Neural cell (in vitro differentiated cells): ENCODE results near the gene RPS17. TPM values are rescaled to one million over a fixed set of nuclear protein-coding genes. Genes with fewer than 3 reads are reported as not detected.
"Not testable (repeated sequence)": the region's sequence is repeated elsewhere in the genome, so short reads cannot be mapped to it uniquely, and the experiment has no call there.

Source experiments
- H2AFZ ChIP-seq: fragments of 200-600, 300-800 bp; sonication (generic), shearing (Covaris generic); 2 replicates; pipeline ENCODE4 v1.6.0; 2014; ENCODE audit warnings: low read depth, mild to moderate bottlenecking, antibody characterized with exemption, low read length, moderate library complexity
- H3F3A ChIP-seq: fragments of 200-600 bp; shearing (Covaris generic); 2 replicates; pipeline ENCODE4 v1.6.1; 2016; ENCODE audit warnings: mild to moderate bottlenecking, moderate library complexity, mixed read lengths, antibody characterized with exemption, low read length; ENCODE audit not compliant: insufficient read depth, poor library complexity, severe bottlenecking
- H3K27ac ChIP-seq: fragments of 200-600, 300-800 bp; sonication (generic), shearing (Covaris generic); 2 replicates; pipeline ENCODE4 v1.5.1; 2014; ENCODE audit warnings: mild to moderate bottlenecking, low read length, moderate library complexity
- H3K27me3 ChIP-seq: fragments of 300-800, 200-600 bp; sonication (generic), shearing (Covaris generic); 2 replicates; pipeline ENCODE4 v1.6.0; 2014; ENCODE audit warnings: mild to moderate bottlenecking, low read depth, low read length, moderate library complexity; ENCODE audit not compliant: insufficient read depth
- H3K36me3 ChIP-seq: fragments of 300-800, 200-600 bp; sonication (generic), shearing (Covaris generic); 2 replicates; pipeline ENCODE4 v1.5.1; 2014; ENCODE audit warnings: mild to moderate bottlenecking, antibody characterized with exemption, low read length, moderate library complexity; ENCODE audit not compliant: insufficient read depth
- H3K4me2 ChIP-seq: fragments of 300-800, 200-600 bp; sonication (generic), shearing (Covaris generic); 2 replicates; pipeline ENCODE4 v1.6.0; 2014; ENCODE audit warnings: mild to moderate bottlenecking, low read length
- H3K4me3 ChIP-seq: fragments of 300-800, 200-600 bp; sonication (generic), shearing (Covaris generic); 2 replicates; pipeline ENCODE4 v1.5.1; 2014; ENCODE audit warnings: mild to moderate bottlenecking, low read length, moderate library complexity
- H3K79me2 ChIP-seq: fragments of 200-600 bp; shearing (Covaris generic); replicated peaks from 2 replicates; pipeline ENCODE4 v1.6.0; 2014; ENCODE audit warnings: mild to moderate bottlenecking, low read length, moderate library complexity; ENCODE audit not compliant: insufficient read depth
- H3K9ac ChIP-seq: fragments of 300-800, 200-600 bp; sonication (generic), shearing (Covaris generic); 2 replicates; pipeline ENCODE4 v1.6.1; 2016; ENCODE audit warnings: mild to moderate bottlenecking, low read length, mixed read lengths
- H3K9me2 ChIP-seq: fragments of 200-600 bp; shearing (Covaris generic); 2 replicates; pipeline ENCODE4 v1.6.1; 2016; ENCODE audit warnings: mild to moderate bottlenecking, low read length, mixed read lengths; ENCODE audit not compliant: insufficient read depth
- H3K9me3 ChIP-seq: fragments of 200-600, 300-800 bp; sonication (generic), shearing (Covaris generic); 2 replicates; pipeline ENCODE4 v1.6.1; 2016; ENCODE audit warnings: mild to moderate bottlenecking, mixed run types, low read length, moderate library complexity, mixed read lengths
- H4K20me1 ChIP-seq: fragments of 200-600 bp; shearing (Covaris generic); 2 replicates; pipeline ENCODE4 v1.6.1; 2016; ENCODE audit warnings: mild to moderate bottlenecking, mixed run types; ENCODE audit not compliant: insufficient read depth
- EP300 ChIP-seq: fragments of 450-650 bp; conservative IDR thresholded peaks from 2 replicates; pipeline ENCODE4 v1.6.1; 2014; ENCODE audit warnings: antibody characterized with exemption, mild to moderate bottlenecking, moderate library complexity; ENCODE audit not compliant: poor library complexity, severe bottlenecking
- EZH2 ChIP-seq: fragments of 200-600, 300-800 bp; shearing (Covaris generic), sonication (generic); IDR thresholded peaks from 2 replicates; pipeline ENCODE4 v1.6.1; 2014; ENCODE audit warnings: antibody characterized with exemption, low read length, borderline replicate concordance, mild to moderate bottlenecking; ENCODE audit not compliant: insufficient read depth, poor library complexity, severe bottlenecking
- MXI1 ChIP-seq: fragments of 450-650 bp; conservative IDR thresholded peaks from 2 replicates; pipeline ENCODE4 v1.6.1; 2014; ENCODE audit warnings: antibody characterized with exemption, mild to moderate bottlenecking; ENCODE audit not compliant: poor library complexity, severe bottlenecking
- POLR2AphosphoS5 ChIP-seq: IDR thresholded peaks from 2 replicates; pipeline ENCODE4 v1.6.1; 2012
- RAD21 ChIP-seq: fragments of 450-650 bp; conservative IDR thresholded peaks from 2 replicates; pipeline ENCODE4 v1.6.1; 2014; ENCODE audit warnings: antibody characterized with exemption, mild to moderate bottlenecking, moderate library complexity
- SMC3 ChIP-seq: fragments of 450-650 bp; conservative IDR thresholded peaks from 2 replicates; pipeline ENCODE4 v1.6.1; 2014; ENCODE audit warnings: antibody characterized with exemption, mild to moderate bottlenecking, moderate library complexity; ENCODE audit not compliant: poor library complexity
- TAF1 ChIP-seq: IDR thresholded peaks from 2 replicates; pipeline ENCODE4 v1.6.1; 2012; ENCODE audit warnings: low read depth
- polyA plus RNA-seq: library from polyadenylated mRNA; depleted of rRNA; stranded (reverse); fragments of >200 nt; gene quantifications from 2 replicates; pipeline ENCODE4 v1.2.3, GENCODE V29; 2014
- TF ChIP-seq, protein P1 (sequence below): IDR thresholded peaks from 2 replicates; pipeline ENCODE4 v1.6.1; 2012; ENCODE audit warnings: borderline replicate concordance
- TF ChIP-seq, protein P2 (sequence below): fragments of 450-650 bp; IDR thresholded peaks from 2 replicates; pipeline ENCODE4 v1.5.1; 2014; ENCODE audit warnings: antibody characterized with exemption, mild to moderate bottlenecking, moderate library complexity; ENCODE audit not compliant: poor library complexity, severe bottlenecking

The RPS17 gene
- polyA plus RNA-seq, 1 donor from 2014 or later: 2,561 TPM

- Histone ChIP-seq H3K9ac (peak overlapping the region; percentile 20), H3K4me3 (peak overlapping the region; percentile 52), H4K20me1 (no peaks in the 10 kb centered on the region)
Observed at GRCh38 chr15:82530606-82531379, 9.5 kb downstream of the RPS17 start.

GRCh38 chr15:82530006-82530405 lies 10.3 kb downstream of the RPS17 start:
- H3K9me3 ChIP-seq: no peaks in the 10 kb centered on the region
- H3F3A ChIP-seq: no peaks in the 10 kb centered on the region
- TF ChIP-seq SMC3 (no peak), TAF1 (no peak), EP300 (no peak)
- TF ChIP-seq, protein P1, sequence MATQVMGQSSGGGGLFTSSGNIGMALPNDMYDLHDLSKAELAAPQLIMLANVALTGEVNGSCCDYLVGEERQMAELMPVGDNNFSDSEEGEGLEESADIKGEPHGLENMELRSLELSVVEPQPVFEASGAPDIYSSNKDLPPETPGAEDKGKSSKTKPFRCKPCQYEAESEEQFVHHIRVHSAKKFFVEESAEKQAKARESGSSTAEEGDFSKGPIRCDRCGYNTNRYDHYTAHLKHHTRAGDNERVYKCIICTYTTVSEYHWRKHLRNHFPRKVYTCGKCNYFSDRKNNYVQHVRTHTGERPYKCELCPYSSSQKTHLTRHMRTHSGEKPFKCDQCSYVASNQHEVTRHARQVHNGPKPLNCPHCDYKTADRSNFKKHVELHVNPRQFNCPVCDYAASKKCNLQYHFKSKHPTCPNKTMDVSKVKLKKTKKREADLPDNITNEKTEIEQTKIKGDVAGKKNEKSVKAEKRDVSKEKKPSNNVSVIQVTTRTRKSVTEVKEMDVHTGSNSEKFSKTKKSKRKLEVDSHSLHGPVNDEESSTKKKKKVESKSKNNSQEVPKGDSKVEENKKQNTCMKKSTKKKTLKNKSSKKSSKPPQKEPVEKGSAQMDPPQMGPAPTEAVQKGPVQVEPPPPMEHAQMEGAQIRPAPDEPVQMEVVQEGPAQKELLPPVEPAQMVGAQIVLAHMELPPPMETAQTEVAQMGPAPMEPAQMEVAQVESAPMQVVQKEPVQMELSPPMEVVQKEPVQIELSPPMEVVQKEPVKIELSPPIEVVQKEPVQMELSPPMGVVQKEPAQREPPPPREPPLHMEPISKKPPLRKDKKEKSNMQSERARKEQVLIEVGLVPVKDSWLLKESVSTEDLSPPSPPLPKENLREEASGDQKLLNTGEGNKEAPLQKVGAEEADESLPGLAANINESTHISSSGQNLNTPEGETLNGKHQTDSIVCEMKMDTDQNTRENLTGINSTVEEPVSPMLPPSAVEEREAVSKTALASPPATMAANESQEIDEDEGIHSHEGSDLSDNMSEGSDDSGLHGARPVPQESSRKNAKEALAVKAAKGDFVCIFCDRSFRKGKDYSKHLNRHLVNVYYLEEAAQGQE: no peak
- TF ChIP-seq, protein P2, sequence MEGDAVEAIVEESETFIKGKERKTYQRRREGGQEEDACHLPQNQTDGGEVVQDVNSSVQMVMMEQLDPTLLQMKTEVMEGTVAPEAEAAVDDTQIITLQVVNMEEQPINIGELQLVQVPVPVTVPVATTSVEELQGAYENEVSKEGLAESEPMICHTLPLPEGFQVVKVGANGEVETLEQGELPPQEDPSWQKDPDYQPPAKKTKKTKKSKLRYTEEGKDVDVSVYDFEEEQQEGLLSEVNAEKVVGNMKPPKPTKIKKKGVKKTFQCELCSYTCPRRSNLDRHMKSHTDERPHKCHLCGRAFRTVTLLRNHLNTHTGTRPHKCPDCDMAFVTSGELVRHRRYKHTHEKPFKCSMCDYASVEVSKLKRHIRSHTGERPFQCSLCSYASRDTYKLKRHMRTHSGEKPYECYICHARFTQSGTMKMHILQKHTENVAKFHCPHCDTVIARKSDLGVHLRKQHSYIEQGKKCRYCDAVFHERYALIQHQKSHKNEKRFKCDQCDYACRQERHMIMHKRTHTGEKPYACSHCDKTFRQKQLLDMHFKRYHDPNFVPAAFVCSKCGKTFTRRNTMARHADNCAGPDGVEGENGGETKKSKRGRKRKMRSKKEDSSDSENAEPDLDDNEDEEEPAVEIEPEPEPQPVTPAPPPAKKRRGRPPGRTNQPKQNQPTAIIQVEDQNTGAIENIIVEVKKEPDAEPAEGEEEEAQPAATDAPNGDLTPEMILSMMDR: no peak
- no peak overlapping the region for H3K27ac ChIP-seq
- no peak overlapping the region for H3K4me3 ChIP-seq
- H3K27me3 ChIP-seq: no peaks in the 10 kb centered on the region
- H3K9me2 ChIP-seq: no peaks in the 10 kb centered on the region
- no peaks in the 10 kb centered on the region for H3K79me2 ChIP-seq
- H3K9ac ChIP-seq: no peak overlapping the region
- no peak overlapping the region for H2AFZ ChIP-seq
- no peaks in the 10 kb centered on the region for H3K36me3 ChIP-seq
- H4K20me1 ChIP-seq: no peaks in the 10 kb centered on the region
- no peak overlapping the region for H3K4me2 ChIP-seq

More at GRCh38 chr15:82530606-82531379, 9.5 kb downstream of the RPS17 start:
- Histone ChIP-seq H3K79me2 (no peaks in the 10 kb centered on the region), H3F3A (no peaks in the 10 kb centered on the region), H3K27ac (no peak overlapping the region), H3K4me2 (no peak overlapping the region), H3K27me3 (no peaks in the 10 kb centered on the region), H3K9me3 (no peaks in the 10 kb centered on the region), H3K36me3 (no peaks in the 10 kb centered on the region), H3K9me2 (no peaks in the 10 kb centered on the region), H2AFZ (no peak overlapping the region)
- TF ChIP-seq, protein P2: peak; percentile 100
- TF ChIP-seq MXI1: no peak
- TF ChIP-seq TAF1: no peak
- TF ChIP-seq SMC3: peak; percentile 97
- TF ChIP-seq EP300: no peak
- TF ChIP-seq RAD21: peak; percentile 76
- no peak for TF ChIP-seq EZH2
- TF ChIP-seq POLR2AphosphoS5: no peak
- TF ChIP-seq, protein P1: no peak

- not testable (repeated sequence) for H3K4me2 ChIP-seq, H3K4me3 ChIP-seq, H3K27ac ChIP-seq, H3K9ac ChIP-seq, H3K79me2 ChIP-seq, H3K9me3 ChIP-seq, H2AFZ ChIP-seq, H3K27me3 ChIP-seq, H3K36me3 ChIP-seq, H3K9me2 ChIP-seq, H3F3A ChIP-seq, H4K20me1 ChIP-seq
Observed at GRCh38 chr15:82513587-82513986, 26.7 kb downstream of the RPS17 start.
